Liver (tissue), 3 donors: ENCODE results near the gene CD68.

Source experiments
- RAD21 ChIP-seq, 2 donors: IDR thresholded peaks; 2 replicates each; pipeline ENCODE4 v1.6.1; 2016; ENCODE audit warnings: antibody characterized with exemption in 2 of 2, mild to moderate bottlenecking in 2 of 2
- TF ChIP-seq, protein P1 (sequence below): fragments of 150-350 bp; IDR thresholded peaks from 2 replicates; pipeline ENCODE4 v1.5.1; 2017; ENCODE audit warnings: improper control_type of control experiment, low read depth, low read length; ENCODE audit not compliant: missing input control
- donor health status: healthy.
- donor health status: healthy.

DNA sequence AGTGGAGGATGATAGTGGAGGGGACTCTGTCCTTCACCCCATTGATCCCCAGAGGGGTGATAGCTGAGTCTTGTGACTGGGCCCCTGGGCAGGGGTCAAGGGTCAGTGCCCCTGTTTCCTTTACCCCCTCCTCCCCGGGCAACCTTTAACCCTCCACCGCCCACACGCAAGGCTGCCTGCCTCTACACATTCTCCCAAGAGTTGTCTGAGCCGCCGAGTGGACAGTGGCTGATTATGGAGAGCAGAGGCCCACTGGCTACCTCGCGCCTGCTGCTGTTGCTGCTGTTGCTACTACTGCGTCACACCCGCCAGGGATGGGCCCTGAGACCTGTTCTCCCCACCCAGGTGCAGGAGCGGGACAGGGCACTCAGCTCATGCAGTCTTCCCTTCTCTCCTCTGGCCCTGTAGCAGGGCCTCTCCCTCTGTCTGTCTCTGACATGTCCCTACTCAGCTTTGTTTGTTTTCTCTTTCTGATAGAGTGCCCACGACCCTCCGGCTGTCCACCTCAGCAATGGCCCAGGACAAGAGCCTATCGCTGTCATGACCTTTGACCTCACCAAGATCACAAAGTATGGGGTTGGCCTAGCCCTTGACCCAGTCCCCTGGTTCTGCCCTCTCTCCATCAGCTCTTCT, 50.6 kb downstream of the CD68 start, which contains the start of gene SHBG:
- TF ChIP-seq, protein P1, sequence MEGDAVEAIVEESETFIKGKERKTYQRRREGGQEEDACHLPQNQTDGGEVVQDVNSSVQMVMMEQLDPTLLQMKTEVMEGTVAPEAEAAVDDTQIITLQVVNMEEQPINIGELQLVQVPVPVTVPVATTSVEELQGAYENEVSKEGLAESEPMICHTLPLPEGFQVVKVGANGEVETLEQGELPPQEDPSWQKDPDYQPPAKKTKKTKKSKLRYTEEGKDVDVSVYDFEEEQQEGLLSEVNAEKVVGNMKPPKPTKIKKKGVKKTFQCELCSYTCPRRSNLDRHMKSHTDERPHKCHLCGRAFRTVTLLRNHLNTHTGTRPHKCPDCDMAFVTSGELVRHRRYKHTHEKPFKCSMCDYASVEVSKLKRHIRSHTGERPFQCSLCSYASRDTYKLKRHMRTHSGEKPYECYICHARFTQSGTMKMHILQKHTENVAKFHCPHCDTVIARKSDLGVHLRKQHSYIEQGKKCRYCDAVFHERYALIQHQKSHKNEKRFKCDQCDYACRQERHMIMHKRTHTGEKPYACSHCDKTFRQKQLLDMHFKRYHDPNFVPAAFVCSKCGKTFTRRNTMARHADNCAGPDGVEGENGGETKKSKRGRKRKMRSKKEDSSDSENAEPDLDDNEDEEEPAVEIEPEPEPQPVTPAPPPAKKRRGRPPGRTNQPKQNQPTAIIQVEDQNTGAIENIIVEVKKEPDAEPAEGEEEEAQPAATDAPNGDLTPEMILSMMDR: no peak
- no peak for TF ChIP-seq RAD21 (IDR thresholded peaks at IDR 0.05)
